CD4-positive, alpha-beta memory T cell (primary cell): ENCODE data around the gene FAM151A. TPM values are rescaled to one million over a fixed set of nuclear protein-coding genes. Genes with fewer than 3 reads are reported as not detected.
A peak's percentile ranks its signal among the peaks of the same experiment; 100 is the strongest.

Source experiments
- CTCF ChIA-PET: fragments of 350-600 bp; sonication (Branson Sonifier 250); formaldehyde crosslinking; loops from one replicate; lab custom pipeline; 2021; ENCODE audit warnings: inconsistent platforms; ENCODE audit not compliant: partially characterized antibody; lab: Charles Lee
- POLR2A ChIA-PET: fragments of 350-600 bp; sonication (Branson Sonifier 250); formaldehyde crosslinking; loops from one replicate; lab custom pipeline; 2021; ENCODE audit not compliant: partially characterized antibody; lab: Charles Lee
- DNase-seq, 5 donors: peaks; one replicate each; pipeline versions ENCODE4 v3.0.0 to v3.0.0-alpha.2; 2020 to 2022; ENCODE audit warnings: mixed read lengths in 1 of 5
- H3K27ac ChIP-seq: one replicate; pipeline ENCODE4 v1.7.0; 2013; ENCODE audit warnings: low read depth, low read length
- H3K27me3 ChIP-seq: 2 replicates; pipeline ENCODE4 v1.7.0; 2013; ENCODE audit warnings: mild to moderate bottlenecking, low read length, moderate library complexity; ENCODE audit not compliant: insufficient read depth
- H3K36me3 ChIP-seq: 2 replicates; pipeline ENCODE4 v1.7.0; 2013; ENCODE audit warnings: mild to moderate bottlenecking, low read length, moderate library complexity; ENCODE audit not compliant: insufficient read depth
- H3K4me1 ChIP-seq: 2 replicates; pipeline ENCODE4 v1.7.0; 2013; ENCODE audit warnings: mild to moderate bottlenecking, low read length, moderate library complexity; ENCODE audit not compliant: insufficient read depth
- H3K4me3 ChIP-seq, 2 donors: one replicate each; pipeline ENCODE4 v1.7.0; 2013; ENCODE audit warnings: low read length in 2 of 2, mild to moderate bottlenecking in 1 of 2
- H3K9me3 ChIP-seq, 2 donors: one replicate each; pipeline ENCODE4 v1.7.0; 2013; ENCODE audit warnings: low read length in 2 of 2, control low read depth in 1 of 2; ENCODE audit not compliant: control insufficient read depth in 1 of 2
- H3K27ac Mint-ChIP-seq, 7 donors: one replicate each; pipeline ENCODE4 v1.8.0; 2020 to 2021; ENCODE audit warnings: mixed read lengths in 7 of 7, mild to moderate bottlenecking in 6 of 7, inconsistent platforms in 3 of 7, moderate library complexity in 3 of 7
- H3K27me3 Mint-ChIP-seq, 2 donors: one replicate each; pipeline ENCODE4 v1.8.0; 2020 to 2021; ENCODE audit warnings: mixed read lengths in 2 of 2
- H3K36me3 Mint-ChIP-seq, 2 donors: one replicate each; pipeline ENCODE4 v1.8.0; 2020 to 2021; ENCODE audit warnings: mixed read lengths in 2 of 2, inconsistent platforms in 1 of 2, mild to moderate bottlenecking in 1 of 2
- H3K4me1 Mint-ChIP-seq, 4 donors: one replicate each; pipeline ENCODE4 v1.8.0; 2020 to 2021; ENCODE audit warnings: mixed read lengths in 4 of 4, mild to moderate bottlenecking in 1 of 4
- H3K4me3 Mint-ChIP-seq, 8 donors: one replicate each; pipeline ENCODE4 v1.8.0; 2020 to 2021; ENCODE audit warnings: mixed read lengths in 8 of 8, mild to moderate bottlenecking in 7 of 8, moderate library complexity in 6 of 8, inconsistent platforms in 3 of 8
- H3K9me3 Mint-ChIP-seq, 8 donors: one replicate each; pipeline ENCODE4 v1.8.0; 2020 to 2021; ENCODE audit warnings: mixed read lengths in 8 of 8, mild to moderate bottlenecking in 5 of 8, inconsistent platforms in 3 of 8, moderate library complexity in 1 of 8
- intact Hi-C: fragments of 100-400 bp; cut with micrococcal nuclease; formaldehyde crosslinking; loops from one replicate; pipeline ENCODE4 v1.15.1; 2023
- polyA plus RNA-seq, 2 donors: library from polyadenylated mRNA; unstranded; fragments of 300-500 nt; fragmentation: Illumina TruSeq; gene quantifications; one replicate each; pipeline ENCODE4 v1.2.3, GENCODE V29; 2021
- total RNA-seq, 2 experiments: library from RNA; stranded (reverse); gene quantifications; one replicate each; pipeline ENCODE4 v1.2.3, GENCODE V29; 2021

Gene FAM151A
- total and polyA plus RNA-seq, 4 experiments from 2014 or later = not detected

- no peaks in the 10 kb centered on the region for H3K4me1 ChIP-seq
- no peaks in the 10 kb centered on the region for H3K27me3 Mint-ChIP-seq
- H3K36me3 ChIP-seq = no peaks in the 10 kb centered on the region
- DNase-seq = no peak
- no peak overlapping the region for H3K4me3 Mint-ChIP-seq
- peaks cover 0 to 3% (median 0%) of the 10 kb centered on the region in 4 donors for H3K4me1 Mint-ChIP-seq
- H3K9me3 ChIP-seq = no peaks in the 10 kb centered on the region
- POLR2A ChIA-PET = no interaction called here
- CTCF ChIA-PET = no interaction called here
- intact Hi-C loops = no loop called here
- H3K27me3 ChIP-seq = no peaks in the 10 kb centered on the region
- H3K27ac ChIP-seq = no peak overlapping the region
- no peaks in the 10 kb centered on the region for H3K9me3 Mint-ChIP-seq
- peak overlapping the region in 1 of 7 donors; percentile 51 for H3K27ac Mint-ChIP-seq
- H3K36me3 Mint-ChIP-seq = no peaks in the 10 kb centered on the region
- no peak overlapping the region for H3K4me3 ChIP-seq
Measured at GRCh38 chr1:54591127-54591756, 32.1 kb downstream of the FAM151A start.

- H3K36me3 ChIP-seq = no peaks in the 10 kb centered on the region
- CTCF ChIA-PET = no interaction called here
- H3K4me3 ChIP-seq = no peak overlapping the region
- no peaks in the 10 kb centered on the region for H3K36me3 Mint-ChIP-seq
- H3K27ac Mint-ChIP-seq = peak overlapping the region in 1 of 7 donors; percentile 5
- intact Hi-C loops = no loop called here
- peaks cover 0 to 3% (median 0%) of the 10 kb centered on the region in 4 donors for H3K4me1 Mint-ChIP-seq
- H3K9me3 ChIP-seq = no peaks in the 10 kb centered on the region
- DNase-seq = no peak
- H3K27ac ChIP-seq = no peak overlapping the region
- no peaks in the 10 kb centered on the region for H3K4me1 ChIP-seq
- no peaks in the 10 kb centered on the region for H3K27me3 Mint-ChIP-seq
- no peaks in the 10 kb centered on the region for H3K27me3 ChIP-seq
- POLR2A ChIA-PET = no interaction called here
- no peaks in the 10 kb centered on the region for H3K9me3 Mint-ChIP-seq
- H3K4me3 Mint-ChIP-seq = no peak overlapping the region
Measured at GRCh38 chr1:54588377-54588776, 34.9 kb downstream of the FAM151A start.

GRCh38 chr1:54585181-54586066 is 37.9 kb downstream of the FAM151A start:
- ChIA-PET POLR2A (no interaction called here), CTCF (no interaction called here)
- Histone ChIP-seq H3K4me1 (no peaks in the 10 kb centered on the region), H3K27ac (no peak overlapping the region), H3K27me3 (no peaks in the 10 kb centered on the region), H3K36me3 (no peaks in the 10 kb centered on the region), H3K9me3 (no peaks in the 10 kb centered on the region), H3K4me3 (no peak overlapping the region)
- no peaks in the 10 kb centered on the region for H3K9me3 Mint-ChIP-seq
- no peak overlapping the region for H3K4me3 Mint-ChIP-seq
- H3K27ac Mint-ChIP-seq = no peak overlapping the region
- no peaks in the 10 kb centered on the region for H3K36me3 Mint-ChIP-seq
- intact Hi-C loops = no loop called here
- no peaks in the 10 kb centered on the region for H3K27me3 Mint-ChIP-seq
- no peak for DNase-seq
- peaks cover 0 to 3% (median 0%) of the 10 kb centered on the region in 4 donors for H3K4me1 Mint-ChIP-seq

- H3K27me3 Mint-ChIP-seq = no peaks in the 10 kb centered on the region
- no peak overlapping the region for H3K27ac Mint-ChIP-seq
- intact Hi-C loops = no loop called here
- Histone ChIP-seq H3K9me3 (no peaks in the 10 kb centered on the region), H3K27me3 (no peaks in the 10 kb centered on the region), H3K4me1 (no peaks in the 10 kb centered on the region), H3K4me3 (no peak overlapping the region), H3K27ac (no peak overlapping the region), H3K36me3 (no peaks in the 10 kb centered on the region)
- DNase-seq = no peak
- H3K9me3 Mint-ChIP-seq = no peaks in the 10 kb centered on the region
- POLR2A ChIA-PET = no interaction called here
- H3K4me1 Mint-ChIP-seq = peaks cover 0 to 3% (median 0%) of the 10 kb centered on the region in 4 donors
- CTCF ChIA-PET = no interaction called here
- no peak overlapping the region for H3K4me3 Mint-ChIP-seq
- H3K36me3 Mint-ChIP-seq = no peaks in the 10 kb centered on the region
Measured at GRCh38 chr1:54584575-54584974, 38.8 kb downstream of the FAM151A start.

GRCh38 chr1:54583871-54584270 is 39.5 kb downstream of the FAM151A start:
- H3K9me3 Mint-ChIP-seq = no peaks in the 10 kb centered on the region
- DNase-seq = no peak
- Histone ChIP-seq H3K9me3 (no peaks in the 10 kb centered on the region), H3K4me1 (no peaks in the 10 kb centered on the region), H3K4me3 (no peak overlapping the region), H3K27me3 (no peaks in the 10 kb centered on the region), H3K36me3 (no peaks in the 10 kb centered on the region), H3K27ac (no peak overlapping the region)
- no peaks in the 10 kb centered on the region for H3K27me3 Mint-ChIP-seq
- ChIA-PET POLR2A (no interaction called here), CTCF (no interaction called here)
- intact Hi-C loops = no loop called here
- no peak overlapping the region for H3K27ac Mint-ChIP-seq
- H3K4me1 Mint-ChIP-seq = peaks cover 0 to 3% (median 0%) of the 10 kb centered on the region in 4 donors
- no peak overlapping the region for H3K4me3 Mint-ChIP-seq
- H3K36me3 Mint-ChIP-seq = no peaks in the 10 kb centered on the region

GRCh38 chr1:54583307-54583686 is 40.0 kb downstream of the FAM151A start:
- Mint-ChIP-seq H3K4me1 (no peaks in the 10 kb centered on the region), H3K4me3 (no peak overlapping the region), H3K27me3 (no peaks in the 10 kb centered on the region), H3K36me3 (no peaks in the 10 kb centered on the region), H3K27ac (no peak overlapping the region), H3K9me3 (no peaks in the 10 kb centered on the region)
- Histone ChIP-seq H3K27ac (no peak overlapping the region), H3K4me1 (no peaks in the 10 kb centered on the region), H3K9me3 (no peaks in the 10 kb centered on the region), H3K27me3 (no peaks in the 10 kb centered on the region), H3K4me3 (no peak overlapping the region), H3K36me3 (no peaks in the 10 kb centered on the region)
- DNase-seq = no peak
- intact Hi-C loops = no loop called here
- POLR2A ChIA-PET = no interaction called here
- CTCF ChIA-PET = no interaction called here

- H3K9me3 Mint-ChIP-seq = no peaks in the 10 kb centered on the region
- H3K27ac Mint-ChIP-seq = no peak overlapping the region
- no peak overlapping the region for H3K4me3 ChIP-seq
- no peak overlapping the region for H3K27ac ChIP-seq
- no peaks in the 10 kb centered on the region for H3K4me1 ChIP-seq
- ChIA-PET CTCF (no interaction called here), POLR2A (no interaction called here)
- H3K27me3 ChIP-seq = no peaks in the 10 kb centered on the region
- H3K36me3 Mint-ChIP-seq = no peaks in the 10 kb centered on the region
- H3K4me1 Mint-ChIP-seq = no peaks in the 10 kb centered on the region
- H3K27me3 Mint-ChIP-seq = no peaks in the 10 kb centered on the region
- no peak for DNase-seq
- H3K36me3 ChIP-seq = no peaks in the 10 kb centered on the region
- H3K4me3 Mint-ChIP-seq = no peak overlapping the region
- no peaks in the 10 kb centered on the region for H3K9me3 ChIP-seq
- intact Hi-C loops = no loop called here
Measured at GRCh38 chr1:54582566-54583306, 40.6 kb downstream of the FAM151A start.
